ENCODE results near the gene OR7A5.

DNA sequence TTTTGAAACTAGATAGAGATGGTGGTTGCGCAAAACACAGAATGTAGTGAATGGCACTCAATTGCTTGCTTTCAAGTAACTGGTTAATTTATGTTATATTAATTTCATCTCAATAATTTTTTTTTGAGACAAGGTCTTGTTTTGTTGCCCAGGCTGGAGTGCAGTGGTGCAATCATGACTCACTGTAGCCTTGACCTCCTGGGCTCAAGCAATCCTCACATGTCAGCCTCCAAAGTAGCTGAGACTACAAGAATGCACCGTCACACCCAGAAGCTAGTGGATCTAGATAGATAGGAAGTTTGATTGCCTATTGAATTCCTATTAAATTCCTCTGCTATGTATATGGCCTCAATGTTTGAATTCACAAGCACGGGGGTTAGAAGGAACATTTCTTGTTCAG lies 30.2 kb downstream of the OR7A5 start:
- TF ChIP-seq POLR2A (IDR thresholded peaks at IDR 0.05), result no peak
- TF ChIP-seq, protein P1, sequence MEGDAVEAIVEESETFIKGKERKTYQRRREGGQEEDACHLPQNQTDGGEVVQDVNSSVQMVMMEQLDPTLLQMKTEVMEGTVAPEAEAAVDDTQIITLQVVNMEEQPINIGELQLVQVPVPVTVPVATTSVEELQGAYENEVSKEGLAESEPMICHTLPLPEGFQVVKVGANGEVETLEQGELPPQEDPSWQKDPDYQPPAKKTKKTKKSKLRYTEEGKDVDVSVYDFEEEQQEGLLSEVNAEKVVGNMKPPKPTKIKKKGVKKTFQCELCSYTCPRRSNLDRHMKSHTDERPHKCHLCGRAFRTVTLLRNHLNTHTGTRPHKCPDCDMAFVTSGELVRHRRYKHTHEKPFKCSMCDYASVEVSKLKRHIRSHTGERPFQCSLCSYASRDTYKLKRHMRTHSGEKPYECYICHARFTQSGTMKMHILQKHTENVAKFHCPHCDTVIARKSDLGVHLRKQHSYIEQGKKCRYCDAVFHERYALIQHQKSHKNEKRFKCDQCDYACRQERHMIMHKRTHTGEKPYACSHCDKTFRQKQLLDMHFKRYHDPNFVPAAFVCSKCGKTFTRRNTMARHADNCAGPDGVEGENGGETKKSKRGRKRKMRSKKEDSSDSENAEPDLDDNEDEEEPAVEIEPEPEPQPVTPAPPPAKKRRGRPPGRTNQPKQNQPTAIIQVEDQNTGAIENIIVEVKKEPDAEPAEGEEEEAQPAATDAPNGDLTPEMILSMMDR (IDR thresholded peaks at IDR 0.05), result no peak
